SU-DHL-6 (cell line): Measurements from ENCODE around the gene GIPC1.
"Not testable (repeated sequence)": the region's sequence is repeated elsewhere in the genome, so short reads cannot be mapped to it uniquely, and the experiment has no call there.

ENCODE experiments used
- H2AFZ ChIP-seq: fragments of 200-600 bp; sonication (generic); 2 replicates; pipeline ENCODE4 v1.6.1; 2014; ENCODE audit warnings: low read depth, mild to moderate bottlenecking, moderate library complexity, mixed read lengths, antibody characterized with exemption, low read length; ENCODE audit not compliant: severe bottlenecking
- H3F3A ChIP-seq: fragments of 200-600 bp; shearing (Covaris generic); 2 replicates; pipeline ENCODE4 v1.6.0; 2016; ENCODE audit warnings: antibody characterized with exemption, mild to moderate bottlenecking; ENCODE audit not compliant: insufficient read depth
- H3K27ac ChIP-seq: fragments of 200-600 bp; sonication (generic); 2 replicates; pipeline ENCODE4 v1.5.1; 2016; ENCODE audit warnings: low read depth, mild to moderate bottlenecking, low read length, moderate library complexity, mixed read lengths
- H3K27me3 ChIP-seq: fragments of 200-600 bp; sonication (generic), shearing (Covaris generic); 2 replicates; pipeline ENCODE4 v1.6.0; 2014; ENCODE audit warnings: mild to moderate bottlenecking, low read length
- H3K36me3 ChIP-seq: fragments of 200-600 bp; sonication (generic); 2 replicates; pipeline ENCODE4 v1.6.1; 2014; ENCODE audit warnings: mild to moderate bottlenecking, low read length, mixed read lengths
- H3K4me2 ChIP-seq: fragments of 300-600, 200-600 bp; shearing (Covaris generic), sonication (generic); 2 replicates; pipeline ENCODE4 v1.6.0; 2014; ENCODE audit warnings: low read length, low read depth, mild to moderate bottlenecking; ENCODE audit not compliant: poor library complexity, severe bottlenecking
- H3K4me3 ChIP-seq: fragments of 200-600 bp; sonication (generic); 2 replicates; pipeline ENCODE4 v1.5.1; 2014; ENCODE audit warnings: antibody characterized with exemption, low read length, mild to moderate bottlenecking, mixed read lengths; ENCODE audit not compliant: insufficient read depth, poor library complexity, severe bottlenecking
- H3K79me2 ChIP-seq: fragments of 200-600 bp; sonication (generic); 2 replicates; pipeline ENCODE4 v1.6.1; 2014; ENCODE audit warnings: mild to moderate bottlenecking, low read length, moderate library complexity; ENCODE audit not compliant: insufficient read depth
- H3K9ac ChIP-seq: fragments of 200-600 bp; sonication (generic); 2 replicates; pipeline ENCODE4 v1.7.0; 2014; ENCODE audit warnings: mild to moderate bottlenecking, low read length
- H3K9me2 ChIP-seq: fragments of 200-600 bp; sonication (generic); replicated peaks from 2 replicates; pipeline ENCODE4 v1.6.1; 2014; ENCODE audit warnings: low read length; ENCODE audit not compliant: insufficient read depth
- H3K9me3 ChIP-seq: fragments of 200-600 bp; sonication (generic); 2 replicates; pipeline ENCODE4 v1.6.1; 2014; ENCODE audit warnings: low read length, mixed read lengths; ENCODE audit not compliant: insufficient read depth
- H4K20me1 ChIP-seq: fragments of 200-600 bp; sonication (generic); 2 replicates; pipeline ENCODE4 v1.6.1; 2014; ENCODE audit warnings: low read depth, mild to moderate bottlenecking, antibody characterized with exemption, low read length, moderate library complexity, mixed read lengths
- EZH2phosphoT487 ChIP-seq: fragments of 200-600 bp; sonication (generic), shearing (Covaris generic); conservative IDR thresholded peaks from 2 replicates; pipeline ENCODE4 v1.6.1; 2018; ENCODE audit warnings: mild to moderate bottlenecking, antibody characterized with exemption, low read length, moderate library complexity, mixed read lengths
- TF ChIP-seq, protein P1 (sequence below): fragments of 200-600 bp; sonication (generic); IDR thresholded peaks from one replicate; pipeline ENCODE4 v1.5.1; 2017; ENCODE audit warnings: antibody characterized with exemption, mild to moderate bottlenecking, low read length, moderate library complexity; ENCODE audit not compliant: insufficient read depth, poor library complexity, severe bottlenecking

GIPC1 gene

DNA sequence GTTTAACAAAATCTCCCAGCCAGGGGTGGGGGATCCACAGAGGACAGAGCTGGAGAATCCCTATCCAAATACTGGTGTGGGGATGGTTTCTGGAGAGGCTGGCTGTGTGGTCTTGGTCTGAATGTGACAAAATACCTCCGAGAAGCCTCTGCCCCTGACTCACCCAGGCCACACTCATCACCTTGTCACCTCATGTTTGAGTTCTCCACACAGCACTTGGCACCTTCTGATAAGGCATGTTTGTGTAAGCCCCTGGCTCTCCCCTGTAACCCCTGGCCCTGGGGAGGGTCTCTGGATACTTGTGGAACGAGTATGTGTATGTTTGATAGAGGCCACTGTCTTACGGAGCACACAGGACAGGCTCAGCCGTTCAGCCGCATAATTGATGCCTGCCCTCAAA lies 48.1 kb upstream of the GIPC1 start:
- no peak overlapping the region for H3K4me3 ChIP-seq
- no peaks in the 10 kb centered on the region for H3K9me3 ChIP-seq
- H3F3A ChIP-seq = no peaks in the 10 kb centered on the region; the same call in 1 of the 2 replicates
- TF ChIP-seq, protein P1, sequence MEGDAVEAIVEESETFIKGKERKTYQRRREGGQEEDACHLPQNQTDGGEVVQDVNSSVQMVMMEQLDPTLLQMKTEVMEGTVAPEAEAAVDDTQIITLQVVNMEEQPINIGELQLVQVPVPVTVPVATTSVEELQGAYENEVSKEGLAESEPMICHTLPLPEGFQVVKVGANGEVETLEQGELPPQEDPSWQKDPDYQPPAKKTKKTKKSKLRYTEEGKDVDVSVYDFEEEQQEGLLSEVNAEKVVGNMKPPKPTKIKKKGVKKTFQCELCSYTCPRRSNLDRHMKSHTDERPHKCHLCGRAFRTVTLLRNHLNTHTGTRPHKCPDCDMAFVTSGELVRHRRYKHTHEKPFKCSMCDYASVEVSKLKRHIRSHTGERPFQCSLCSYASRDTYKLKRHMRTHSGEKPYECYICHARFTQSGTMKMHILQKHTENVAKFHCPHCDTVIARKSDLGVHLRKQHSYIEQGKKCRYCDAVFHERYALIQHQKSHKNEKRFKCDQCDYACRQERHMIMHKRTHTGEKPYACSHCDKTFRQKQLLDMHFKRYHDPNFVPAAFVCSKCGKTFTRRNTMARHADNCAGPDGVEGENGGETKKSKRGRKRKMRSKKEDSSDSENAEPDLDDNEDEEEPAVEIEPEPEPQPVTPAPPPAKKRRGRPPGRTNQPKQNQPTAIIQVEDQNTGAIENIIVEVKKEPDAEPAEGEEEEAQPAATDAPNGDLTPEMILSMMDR = no peak
- no peak for TF ChIP-seq EZH2phosphoT487
- H3K79me2 ChIP-seq = peaks cover 62% of the 10 kb centered on the region
- no peak overlapping the region for H2AFZ ChIP-seq
- no peak overlapping the region for H3K9ac ChIP-seq
- H3K9me2 ChIP-seq = no peaks in the 10 kb centered on the region
- no peaks in the 10 kb centered on the region for H3K36me3 ChIP-seq
- H3K4me2 ChIP-seq = no peak overlapping the region
- H3K27ac ChIP-seq = no peak overlapping the region
- no peaks in the 10 kb centered on the region for H4K20me1 ChIP-seq
- H3K27me3 ChIP-seq = no peaks in the 10 kb centered on the region

DNA sequence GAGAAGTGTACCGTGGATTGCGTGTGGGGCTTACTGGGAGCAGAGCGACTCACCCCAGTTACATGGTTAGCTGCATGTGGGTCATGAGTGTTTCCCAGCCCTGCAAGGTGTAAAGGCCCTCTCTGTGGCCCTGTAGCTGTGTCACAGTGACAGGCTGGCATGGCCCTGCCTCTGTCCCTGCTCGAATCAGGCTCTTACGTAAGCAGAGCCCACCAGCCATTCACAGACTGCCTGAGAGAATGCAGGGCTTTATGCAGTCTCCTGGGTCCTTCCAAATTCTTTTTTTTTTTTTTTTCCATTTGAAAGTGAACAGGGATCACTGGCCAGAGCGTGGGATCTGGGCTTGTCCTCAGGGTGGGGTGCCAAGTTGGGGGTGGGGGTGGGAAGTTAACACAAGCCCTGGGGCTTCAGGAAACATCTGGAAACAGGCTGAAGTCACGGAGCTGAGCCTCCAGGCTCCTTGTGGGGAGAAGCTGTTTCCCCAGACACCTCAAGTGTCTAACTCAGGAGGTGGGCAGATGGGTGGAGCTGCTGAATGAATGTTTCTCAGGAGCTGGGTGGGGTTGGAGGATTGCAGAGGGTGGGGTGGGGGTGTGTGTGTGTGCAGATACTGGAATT lies 46.9 kb upstream of the GIPC1 start:
- no peak for TF ChIP-seq EZH2phosphoT487
- TF ChIP-seq, protein P1 = no peak
- H3K27ac ChIP-seq = no peak overlapping the region
- H2AFZ ChIP-seq = no peak overlapping the region

DNA sequence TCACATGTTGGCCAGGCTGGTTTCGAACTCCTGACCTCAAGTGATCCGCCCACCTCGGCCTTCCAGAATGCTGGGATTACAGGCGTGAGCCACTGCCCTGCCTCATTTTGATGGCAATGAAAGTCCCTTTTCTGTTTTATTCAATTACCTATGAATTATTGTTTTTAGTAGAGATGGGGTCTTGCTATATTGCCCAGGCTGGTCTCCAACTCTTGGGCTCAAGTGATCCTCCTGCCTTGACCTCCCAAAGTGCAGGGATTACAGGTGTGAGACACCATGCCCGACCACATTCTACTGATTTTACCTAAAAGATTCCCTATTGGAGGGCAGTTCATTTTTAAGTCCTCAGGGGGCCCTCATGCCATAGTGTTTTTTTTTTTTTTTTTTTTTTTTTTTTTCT lies 46.1 kb upstream of the GIPC1 start:
- H4K20me1 ChIP-seq, H3K4me2 ChIP-seq, H3K27ac ChIP-seq, H3K36me3 ChIP-seq, H3F3A ChIP-seq, H3K4me3 ChIP-seq, H2AFZ ChIP-seq, H3K9me2 ChIP-seq, H3K9ac ChIP-seq, H3K27me3 ChIP-seq, H3K9me3 ChIP-seq: not testable (repeated sequence)
- peaks cover 67% of the 10 kb centered on the region for H3K79me2 ChIP-seq

More for the DNA sequence above, 46.9 kb upstream of the GIPC1 start:
- H3F3A ChIP-seq = no peaks in the 10 kb centered on the region; the same call in 1 of the 2 replicates
- H3K79me2 ChIP-seq = peaks cover 66% of the 10 kb centered on the region
- no peak overlapping the region for H3K9ac ChIP-seq
- H3K4me3 ChIP-seq = no peak overlapping the region
- no peaks in the 10 kb centered on the region for H4K20me1 ChIP-seq
- H3K9me3 ChIP-seq = no peaks in the 10 kb centered on the region
- no peaks in the 10 kb centered on the region for H3K36me3 ChIP-seq
- H3K4me2 ChIP-seq = no peak overlapping the region
- H3K9me2 ChIP-seq = no peaks in the 10 kb centered on the region
- H3K27me3 ChIP-seq = no peaks in the 10 kb centered on the region

DNA sequence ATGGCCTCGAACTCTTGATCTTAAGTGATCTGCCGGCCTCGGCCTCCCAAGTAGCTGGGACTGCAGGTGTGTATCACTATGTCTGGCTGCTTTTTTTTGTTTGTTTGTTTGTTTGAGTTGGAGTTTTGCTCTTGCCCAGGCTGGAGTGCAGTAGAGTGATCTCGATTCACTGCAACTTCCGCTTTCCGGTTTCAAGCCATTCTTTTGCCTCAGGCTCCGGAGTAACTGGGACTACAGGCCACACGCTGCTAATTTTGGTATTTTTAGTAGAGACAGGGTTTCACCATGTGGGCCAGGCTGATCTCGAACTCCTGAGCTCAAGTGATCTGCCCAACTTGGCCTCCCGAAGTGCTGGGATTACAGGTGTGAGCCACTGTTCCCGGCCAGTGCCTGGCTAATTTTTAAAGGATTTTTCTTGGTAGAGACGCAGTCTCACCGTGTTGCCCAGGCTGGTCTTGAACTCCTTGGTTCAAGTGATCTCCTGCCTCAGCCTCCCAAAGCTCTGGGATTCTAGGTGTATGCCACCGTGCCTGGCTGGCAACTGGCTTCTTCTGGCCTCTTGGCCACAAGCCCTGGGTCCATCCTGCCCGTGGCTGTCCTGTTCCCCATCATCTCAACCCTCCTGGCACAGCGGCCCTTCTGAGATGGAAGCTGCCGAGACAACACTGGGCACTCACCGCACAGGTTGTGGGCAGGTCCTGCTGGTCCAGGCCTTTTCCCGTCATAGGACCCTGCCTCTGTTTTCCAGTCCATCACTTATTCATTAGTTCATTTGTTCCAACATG lies 45.0 kb upstream of the GIPC1 start:
- Histone ChIP-seq H3K36me3 (no peaks in the 10 kb centered on the region), H2AFZ (no peak overlapping the region), H3K9me3 (no peaks in the 10 kb centered on the region), H3K4me2 (no peak overlapping the region), H3K79me2 (peaks cover 72% of the 10 kb centered on the region), H3K9ac (no peak overlapping the region), H3K27ac (no peak overlapping the region), H3F3A (0 out of 2 replicates have a peak, but pooled peaks cover 1% of the 10 kb centered on the region), H4K20me1 (no peaks in the 10 kb centered on the region), H3K4me3 (no peak overlapping the region), H3K9me2 (no peaks in the 10 kb centered on the region), H3K27me3 (no peaks in the 10 kb centered on the region)
- TF ChIP-seq, protein P1 = no peak
- no peak for TF ChIP-seq EZH2phosphoT487
